Neural cell (in vitro differentiated cells): ENCODE measurements around the gene GARIN3. TPM values are rescaled to one million over a fixed set of nuclear protein-coding genes. Genes with fewer than 3 reads are reported as not detected.

Experiments
- H2AFZ ChIP-seq: fragments of 200-600, 300-800 bp; sonication (generic), shearing (Covaris generic); 2 replicates; pipeline ENCODE4 v1.6.0; 2014; ENCODE audit warnings: low read depth, mild to moderate bottlenecking, antibody characterized with exemption, low read length, moderate library complexity
- H3F3A ChIP-seq: fragments of 200-600 bp; shearing (Covaris generic); 2 replicates; pipeline ENCODE4 v1.6.1; 2016; ENCODE audit warnings: mild to moderate bottlenecking, moderate library complexity, mixed read lengths, antibody characterized with exemption, low read length; ENCODE audit not compliant: insufficient read depth, poor library complexity, severe bottlenecking
- H3K27ac ChIP-seq: fragments of 200-600, 300-800 bp; sonication (generic), shearing (Covaris generic); 2 replicates; pipeline ENCODE4 v1.5.1; 2014; ENCODE audit warnings: mild to moderate bottlenecking, low read length, moderate library complexity
- H3K27me3 ChIP-seq: fragments of 300-800, 200-600 bp; sonication (generic), shearing (Covaris generic); 2 replicates; pipeline ENCODE4 v1.6.0; 2014; ENCODE audit warnings: mild to moderate bottlenecking, low read depth, low read length, moderate library complexity; ENCODE audit not compliant: insufficient read depth
- H3K36me3 ChIP-seq: fragments of 300-800, 200-600 bp; sonication (generic), shearing (Covaris generic); 2 replicates; pipeline ENCODE4 v1.5.1; 2014; ENCODE audit warnings: mild to moderate bottlenecking, antibody characterized with exemption, low read length, moderate library complexity; ENCODE audit not compliant: insufficient read depth
- H3K4me2 ChIP-seq: fragments of 300-800, 200-600 bp; sonication (generic), shearing (Covaris generic); 2 replicates; pipeline ENCODE4 v1.6.0; 2014; ENCODE audit warnings: mild to moderate bottlenecking, low read length
- H3K4me3 ChIP-seq: fragments of 300-800, 200-600 bp; sonication (generic), shearing (Covaris generic); 2 replicates; pipeline ENCODE4 v1.5.1; 2014; ENCODE audit warnings: mild to moderate bottlenecking, low read length, moderate library complexity
- H3K79me2 ChIP-seq: fragments of 200-600 bp; shearing (Covaris generic); replicated peaks from 2 replicates; pipeline ENCODE4 v1.6.0; 2014; ENCODE audit warnings: mild to moderate bottlenecking, low read length, moderate library complexity; ENCODE audit not compliant: insufficient read depth
- H3K9ac ChIP-seq: fragments of 300-800, 200-600 bp; sonication (generic), shearing (Covaris generic); 2 replicates; pipeline ENCODE4 v1.6.1; 2016; ENCODE audit warnings: mild to moderate bottlenecking, low read length, mixed read lengths
- H3K9me2 ChIP-seq: fragments of 200-600 bp; shearing (Covaris generic); 2 replicates; pipeline ENCODE4 v1.6.1; 2016; ENCODE audit warnings: mild to moderate bottlenecking, low read length, mixed read lengths; ENCODE audit not compliant: insufficient read depth
- H3K9me3 ChIP-seq: fragments of 200-600, 300-800 bp; sonication (generic), shearing (Covaris generic); 2 replicates; pipeline ENCODE4 v1.6.1; 2016; ENCODE audit warnings: mild to moderate bottlenecking, mixed run types, low read length, moderate library complexity, mixed read lengths
- H4K20me1 ChIP-seq: fragments of 200-600 bp; shearing (Covaris generic); 2 replicates; pipeline ENCODE4 v1.6.1; 2016; ENCODE audit warnings: mild to moderate bottlenecking, mixed run types; ENCODE audit not compliant: insufficient read depth
- EP300 ChIP-seq: fragments of 450-650 bp; conservative IDR thresholded peaks from 2 replicates; pipeline ENCODE4 v1.6.1; 2014; ENCODE audit warnings: antibody characterized with exemption, mild to moderate bottlenecking, moderate library complexity; ENCODE audit not compliant: poor library complexity, severe bottlenecking
- EZH2 ChIP-seq: fragments of 200-600, 300-800 bp; shearing (Covaris generic), sonication (generic); IDR thresholded peaks from 2 replicates; pipeline ENCODE4 v1.6.1; 2014; ENCODE audit warnings: antibody characterized with exemption, low read length, borderline replicate concordance, mild to moderate bottlenecking; ENCODE audit not compliant: insufficient read depth, poor library complexity, severe bottlenecking
- MXI1 ChIP-seq: fragments of 450-650 bp; conservative IDR thresholded peaks from 2 replicates; pipeline ENCODE4 v1.6.1; 2014; ENCODE audit warnings: antibody characterized with exemption, mild to moderate bottlenecking; ENCODE audit not compliant: poor library complexity, severe bottlenecking
- POLR2AphosphoS5 ChIP-seq: IDR thresholded peaks from 2 replicates; pipeline ENCODE4 v1.6.1; 2012
- RAD21 ChIP-seq: fragments of 450-650 bp; conservative IDR thresholded peaks from 2 replicates; pipeline ENCODE4 v1.6.1; 2014; ENCODE audit warnings: antibody characterized with exemption, mild to moderate bottlenecking, moderate library complexity
- SMC3 ChIP-seq: fragments of 450-650 bp; conservative IDR thresholded peaks from 2 replicates; pipeline ENCODE4 v1.6.1; 2014; ENCODE audit warnings: antibody characterized with exemption, mild to moderate bottlenecking, moderate library complexity; ENCODE audit not compliant: poor library complexity
- TAF1 ChIP-seq: IDR thresholded peaks from 2 replicates; pipeline ENCODE4 v1.6.1; 2012; ENCODE audit warnings: low read depth
- polyA plus RNA-seq: library from polyadenylated mRNA; depleted of rRNA; stranded (reverse); fragments of >200 nt; gene quantifications from 2 replicates; pipeline ENCODE4 v1.2.3, GENCODE V29; 2014
- TF ChIP-seq, protein P1 (sequence below): IDR thresholded peaks from 2 replicates; pipeline ENCODE4 v1.6.1; 2012; ENCODE audit warnings: borderline replicate concordance
- TF ChIP-seq, protein P2 (sequence below): fragments of 450-650 bp; IDR thresholded peaks from 2 replicates; pipeline ENCODE4 v1.5.1; 2014; ENCODE audit warnings: antibody characterized with exemption, mild to moderate bottlenecking, moderate library complexity; ENCODE audit not compliant: poor library complexity, severe bottlenecking

The GARIN3 gene
- polyA plus RNA-seq, 1 donor from 2014 or later: not detected

DNA sequence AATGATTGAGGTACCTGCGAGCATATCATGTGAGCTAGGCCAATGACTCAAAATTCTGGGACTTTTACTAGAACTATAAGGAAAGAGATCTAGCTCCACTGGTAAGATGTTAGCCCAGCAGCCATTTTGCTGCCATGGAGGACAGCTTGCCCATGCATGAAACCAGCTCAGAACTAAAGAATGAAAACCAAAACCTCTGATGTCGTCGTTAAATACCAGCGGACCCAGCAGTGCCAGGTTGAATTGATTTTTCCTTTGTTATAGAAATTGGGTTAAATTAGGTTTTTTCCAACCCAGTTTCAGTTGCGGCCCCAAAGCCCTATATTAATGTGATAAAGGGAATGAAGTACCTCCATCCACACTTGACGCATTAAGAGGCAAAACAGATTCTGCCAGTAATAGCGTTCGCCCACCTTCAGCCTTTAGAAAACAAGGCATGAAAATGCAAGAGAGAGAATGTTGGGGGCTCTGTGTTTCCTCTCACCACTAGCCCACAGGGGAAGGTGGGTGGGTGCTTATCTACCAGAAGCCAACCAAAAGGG, 9.1 kb upstream of the GARIN3 start:
- no peaks in the 10 kb centered on the region for H3K9me2 ChIP-seq
- H3K27me3 ChIP-seq: no peaks in the 10 kb centered on the region
- no peaks in the 10 kb centered on the region for H3K79me2 ChIP-seq
- no peak overlapping the region for H3K4me2 ChIP-seq
- H3K36me3 ChIP-seq: no peaks in the 10 kb centered on the region
- no peak overlapping the region for H3K27ac ChIP-seq
- no peaks in the 10 kb centered on the region for H3F3A ChIP-seq
- no peaks in the 10 kb centered on the region for H3K9me3 ChIP-seq
- no peak overlapping the region for H3K9ac ChIP-seq
- TF ChIP-seq EP300: no peak
- TF ChIP-seq, protein P1, sequence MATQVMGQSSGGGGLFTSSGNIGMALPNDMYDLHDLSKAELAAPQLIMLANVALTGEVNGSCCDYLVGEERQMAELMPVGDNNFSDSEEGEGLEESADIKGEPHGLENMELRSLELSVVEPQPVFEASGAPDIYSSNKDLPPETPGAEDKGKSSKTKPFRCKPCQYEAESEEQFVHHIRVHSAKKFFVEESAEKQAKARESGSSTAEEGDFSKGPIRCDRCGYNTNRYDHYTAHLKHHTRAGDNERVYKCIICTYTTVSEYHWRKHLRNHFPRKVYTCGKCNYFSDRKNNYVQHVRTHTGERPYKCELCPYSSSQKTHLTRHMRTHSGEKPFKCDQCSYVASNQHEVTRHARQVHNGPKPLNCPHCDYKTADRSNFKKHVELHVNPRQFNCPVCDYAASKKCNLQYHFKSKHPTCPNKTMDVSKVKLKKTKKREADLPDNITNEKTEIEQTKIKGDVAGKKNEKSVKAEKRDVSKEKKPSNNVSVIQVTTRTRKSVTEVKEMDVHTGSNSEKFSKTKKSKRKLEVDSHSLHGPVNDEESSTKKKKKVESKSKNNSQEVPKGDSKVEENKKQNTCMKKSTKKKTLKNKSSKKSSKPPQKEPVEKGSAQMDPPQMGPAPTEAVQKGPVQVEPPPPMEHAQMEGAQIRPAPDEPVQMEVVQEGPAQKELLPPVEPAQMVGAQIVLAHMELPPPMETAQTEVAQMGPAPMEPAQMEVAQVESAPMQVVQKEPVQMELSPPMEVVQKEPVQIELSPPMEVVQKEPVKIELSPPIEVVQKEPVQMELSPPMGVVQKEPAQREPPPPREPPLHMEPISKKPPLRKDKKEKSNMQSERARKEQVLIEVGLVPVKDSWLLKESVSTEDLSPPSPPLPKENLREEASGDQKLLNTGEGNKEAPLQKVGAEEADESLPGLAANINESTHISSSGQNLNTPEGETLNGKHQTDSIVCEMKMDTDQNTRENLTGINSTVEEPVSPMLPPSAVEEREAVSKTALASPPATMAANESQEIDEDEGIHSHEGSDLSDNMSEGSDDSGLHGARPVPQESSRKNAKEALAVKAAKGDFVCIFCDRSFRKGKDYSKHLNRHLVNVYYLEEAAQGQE: no peak
- no peak for TF ChIP-seq EZH2
- TF ChIP-seq, protein P2, sequence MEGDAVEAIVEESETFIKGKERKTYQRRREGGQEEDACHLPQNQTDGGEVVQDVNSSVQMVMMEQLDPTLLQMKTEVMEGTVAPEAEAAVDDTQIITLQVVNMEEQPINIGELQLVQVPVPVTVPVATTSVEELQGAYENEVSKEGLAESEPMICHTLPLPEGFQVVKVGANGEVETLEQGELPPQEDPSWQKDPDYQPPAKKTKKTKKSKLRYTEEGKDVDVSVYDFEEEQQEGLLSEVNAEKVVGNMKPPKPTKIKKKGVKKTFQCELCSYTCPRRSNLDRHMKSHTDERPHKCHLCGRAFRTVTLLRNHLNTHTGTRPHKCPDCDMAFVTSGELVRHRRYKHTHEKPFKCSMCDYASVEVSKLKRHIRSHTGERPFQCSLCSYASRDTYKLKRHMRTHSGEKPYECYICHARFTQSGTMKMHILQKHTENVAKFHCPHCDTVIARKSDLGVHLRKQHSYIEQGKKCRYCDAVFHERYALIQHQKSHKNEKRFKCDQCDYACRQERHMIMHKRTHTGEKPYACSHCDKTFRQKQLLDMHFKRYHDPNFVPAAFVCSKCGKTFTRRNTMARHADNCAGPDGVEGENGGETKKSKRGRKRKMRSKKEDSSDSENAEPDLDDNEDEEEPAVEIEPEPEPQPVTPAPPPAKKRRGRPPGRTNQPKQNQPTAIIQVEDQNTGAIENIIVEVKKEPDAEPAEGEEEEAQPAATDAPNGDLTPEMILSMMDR: no peak
- no peak for TF ChIP-seq RAD21
- TF ChIP-seq MXI1: no peak
- TF ChIP-seq POLR2AphosphoS5: no peak
- TF ChIP-seq SMC3: no peak
- no peak for TF ChIP-seq TAF1
- no peak overlapping the region for H3K4me3 ChIP-seq
- no peak overlapping the region for H2AFZ ChIP-seq
- no peaks in the 10 kb centered on the region for H4K20me1 ChIP-seq

DNA sequence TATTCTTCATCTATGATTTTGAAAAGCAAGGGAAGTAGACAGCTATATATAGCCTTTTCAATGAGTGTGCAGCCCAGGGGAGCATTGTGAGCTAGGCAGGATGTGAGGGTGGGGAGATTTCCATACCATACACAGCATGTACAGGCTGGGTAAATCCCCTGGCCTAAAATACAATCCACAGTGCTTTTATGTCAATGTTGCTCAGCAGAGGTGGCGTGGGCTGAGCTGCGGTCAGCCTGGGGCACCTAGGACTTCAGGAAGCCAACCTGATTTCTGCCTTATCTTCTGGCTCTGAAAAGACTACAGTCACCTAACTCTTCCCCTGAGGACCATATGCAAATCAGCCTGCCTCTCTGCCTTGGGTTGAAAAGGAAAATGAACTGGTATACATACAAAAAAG, 6.3 kb upstream of the GARIN3 start:
- Histone ChIP-seq H3K9ac (no peak overlapping the region), H3F3A (no peaks in the 10 kb centered on the region), H3K4me3 (peak overlapping the region; percentile 14), H3K9me2 (no peaks in the 10 kb centered on the region), H3K27me3 (no peaks in the 10 kb centered on the region), H3K27ac (peak overlapping the region; percentile 28), H3K79me2 (no peaks in the 10 kb centered on the region), H2AFZ (no peak overlapping the region), H4K20me1 (no peaks in the 10 kb centered on the region), H3K9me3 (no peaks in the 10 kb centered on the region), H3K4me2 (no peak overlapping the region), H3K36me3 (no peaks in the 10 kb centered on the region)
- TF ChIP-seq, protein P1: no peak
- no peak for TF ChIP-seq MXI1
- TF ChIP-seq POLR2AphosphoS5: no peak
- no peak for TF ChIP-seq EP300
- no peak for TF ChIP-seq RAD21
- TF ChIP-seq EZH2: no peak
- TF ChIP-seq, protein P2: no peak
- TF ChIP-seq TAF1: no peak
- no peak for TF ChIP-seq SMC3
